Liver (tissue), 10 donors: ENCODE data around the gene AFF4. TPM values are rescaled to one million over a fixed set of nuclear protein-coding genes. Genes with fewer than 3 reads are reported as not detected.

Experiments used
- DNase-seq: peaks from one replicate; pipeline ENCODE4 v3.0.0-alpha.2; 2017; ENCODE audit warnings: low spot score
- H3K27ac ChIP-seq, 2 donors: one replicate each; pipeline ENCODE4 v1.7.0; 2013; ENCODE audit warnings: inconsistent platforms in 2 of 2, low read length in 2 of 2, control low read depth in 1 of 2, low read depth in 1 of 2, mild to moderate bottlenecking in 1 of 2
- H3K27me3 ChIP-seq, 4 donors: one replicate each; pipeline versions ENCODE4 v1.6.1 to v1.7.0; 2013; ENCODE audit warnings: low read length in 3 of 4, inconsistent platforms in 1 of 4, mild to moderate bottlenecking in 1 of 4, moderate library complexity in 1 of 4; ENCODE audit not compliant: control insufficient read depth in 4 of 4, insufficient read depth in 4 of 4
- H3K36me3 ChIP-seq, 4 donors: one replicate each; pipeline versions ENCODE4 v1.6.1 to v1.7.0; 2013; ENCODE audit warnings: low read length in 3 of 4, mild to moderate bottlenecking in 3 of 4, low read depth in 1 of 4, moderate library complexity in 1 of 4; ENCODE audit not compliant: control insufficient read depth in 4 of 4, insufficient read depth in 3 of 4
- H3K4me1 ChIP-seq, 4 donors: one replicate each; pipeline versions ENCODE4 v1.6.1 to v1.7.0; 2013; ENCODE audit warnings: low read length in 3 of 4, mild to moderate bottlenecking in 3 of 4, moderate library complexity in 1 of 4; ENCODE audit not compliant: control insufficient read depth in 4 of 4, insufficient read depth in 4 of 4
- H3K4me3 ChIP-seq, 3 donors: one replicate each; pipeline versions ENCODE4 v1.6.1 to v1.7.0; 2013; ENCODE audit warnings: low read length in 3 of 3, control low read depth in 1 of 3, low read depth in 1 of 3, mild to moderate bottlenecking in 1 of 3
- H3K9ac ChIP-seq, 2 donors: one replicate each; pipeline ENCODE4 v1.7.0; 2013; ENCODE audit warnings: low read length in 2 of 2, mild to moderate bottlenecking in 2 of 2, moderate library complexity in 2 of 2, control low read depth in 1 of 2, low read depth in 1 of 2
- H3K9me3 ChIP-seq, 4 donors: one replicate each; pipeline versions ENCODE4 v1.6.1 to v1.7.0; 2013; ENCODE audit warnings: low read length in 3 of 4; ENCODE audit not compliant: control insufficient read depth in 4 of 4
- ATF3 ChIP-seq: IDR thresholded peaks from 2 replicates; pipeline ENCODE4 v1.6.1; 2016; ENCODE audit warnings: antibody characterized with exemption
- EGR1 ChIP-seq, 2 donors: IDR thresholded peaks; 2 replicates each; pipeline ENCODE4 v1.6.1; 2016 to 2018; ENCODE audit warnings: antibody characterized with exemption in 2 of 2, low read depth in 2 of 2
- FOXA2 ChIP-seq: IDR thresholded peaks from 2 replicates; pipeline ENCODE4 v1.6.1; 2016; ENCODE audit warnings: antibody characterized with exemption
- GABPA ChIP-seq, 2 donors: IDR thresholded peaks in 1 of 2; conservative IDR thresholded peaks in 1 of 2; 2 replicates each; pipeline ENCODE4 v1.6.1; 2016; ENCODE audit warnings: antibody characterized with exemption in 2 of 2, mild to moderate bottlenecking in 1 of 2, moderate library complexity in 1 of 2
- HNF4A ChIP-seq, 2 donors: conservative IDR thresholded peaks; 2 replicates each; pipeline ENCODE4 v1.6.1; 2016; ENCODE audit warnings: antibody characterized with exemption in 2 of 2, mild to moderate bottlenecking in 2 of 2
- HNF4G ChIP-seq: IDR thresholded peaks from 2 replicates; pipeline ENCODE4 v1.6.1; 2016; ENCODE audit warnings: antibody characterized with exemption
- JUND ChIP-seq, 2 donors: IDR thresholded peaks; 2 replicates each; pipeline ENCODE4 v1.6.1; 2016; ENCODE audit warnings: antibody characterized with exemption in 2 of 2
- MAX ChIP-seq: IDR thresholded peaks from 2 replicates; pipeline ENCODE4 v1.6.1; 2016; ENCODE audit warnings: antibody characterized with exemption
- NR2F2 ChIP-seq: IDR thresholded peaks from 2 replicates; pipeline ENCODE4 v1.6.1; 2016; ENCODE audit warnings: antibody characterized with exemption
- RAD21 ChIP-seq, 2 donors: IDR thresholded peaks; 2 replicates each; pipeline ENCODE4 v1.6.1; 2016; ENCODE audit warnings: antibody characterized with exemption in 2 of 2, mild to moderate bottlenecking in 2 of 2
- REST ChIP-seq: IDR thresholded peaks from 2 replicates; pipeline ENCODE4 v1.6.1; 2016; ENCODE audit warnings: antibody characterized with exemption, mild to moderate bottlenecking
- RXRA ChIP-seq, 2 donors: IDR thresholded peaks; 2 replicates each; pipeline ENCODE4 v1.6.1; 2017 to 2018; ENCODE audit warnings: antibody characterized with exemption in 2 of 2, mild to moderate bottlenecking in 1 of 2
- SP1 ChIP-seq: IDR thresholded peaks from 2 replicates; pipeline ENCODE4 v1.6.1; 2018; ENCODE audit warnings: antibody characterized with exemption, mild to moderate bottlenecking
- ZBTB33 ChIP-seq: IDR thresholded peaks from 2 replicates; pipeline ENCODE4 v1.6.1; 2016; ENCODE audit warnings: antibody characterized with exemption
- WGBS: extraction: QIAGEN DNeasy Blood & Tissue Kit; methylation state at CpG from one replicate; pipeline ENCODE4 v1.1.7; 2013; 5-methylcytosine and 5-hydroxymethylcytosine counted together
- polyA plus RNA-seq, 2 donors: library from polyadenylated mRNA; stranded (reverse) in 1 of 2; unstranded in 1 of 2; fragments of 200-250 nt in 1 of 2; fragments of >200 nt in 1 of 2; fragmentation: Nextera tagmentation in 1 of 2; extraction: Ambion mirVana in 1 of 2; gene quantifications; one replicate each; pipeline versions ENCODE4 v1.2.1 to v1.2.3, GENCODE V29; 2013 to 2015
- small RNA-seq: library from RNA; depleted of rRNA; stranded (forward); fragments of <200 nt; gene quantifications from one replicate; pipeline ENCODE3, GENCODE V24; 2014
- total RNA-seq, 2 donors: library from RNA; depleted of rRNA; stranded (reverse); fragments of >200 nt; gene quantifications; one replicate each; pipeline ENCODE4 v1.2.3, GENCODE V29; 2014
- donor health status: healthy.
- donor health status: healthy.
- donor health status: healthy.
- donor health status: healthy.
- donor health status: healthy.

AFF4 gene
- total and polyA plus RNA-seq, 4 donors, result 5.5 to 19.1 (median 16.9) TPM

GRCh38 chr5:132825834-132826391 lies 137.5 kb downstream of the AFF4 start:
- DNase-seq, result no peak
- Histone ChIP-seq H3K9ac (no peak overlapping the region), H3K9me3 (no peaks in the 10 kb centered on the region), H3K36me3 (peaks cover 11 to 22% (median 18%) of the 10 kb centered on the region in 4 donors), H3K27me3 (no peaks in the 10 kb centered on the region), H3K27ac (peak overlapping the region in 1 of 2 donors; percentile 61), H3K4me1 (peaks cover 2 to 37% (median 26%) of the 10 kb centered on the region in 4 donors), H3K4me3 (peak overlapping the region in 1 of 3 donors; percentile 12)
- TF ChIP-seq EGR1 (IDR thresholded peaks at IDR 0.05; ENCODE audit: low read depth in 2 of 2) (no peak), ZBTB33 (no peak), NR2F2 (no peak), ATF3 (no peak), RXRA (IDR thresholded peaks at IDR 0.05) (no peak), RAD21 (IDR thresholded peaks at IDR 0.05) (no peak), REST (no peak), GABPA (IDR thresholded peaks at IDR 0.05 in 1 of 2, conservative IDR thresholded peaks at IDR 0.05 in 1 of 2) (no peak), HNF4G (no peak), JUND (IDR thresholded peaks at IDR 0.05) (no peak), HNF4A (conservative IDR thresholded peaks at IDR 0.05) (no peak), SP1 (no peak), MAX (no peak), FOXA2 (no peak)
- WGBS, result 70% methylated on average over 43 of the region's 43 CpGs

Small RNA genes within 50 kb of the gene (small RNA-seq; reads per million reads assigned to genes)
- gene AC113410.1 (not detected), gene ATP6V0E1P1 (not detected), gene RF00019 (not detected), gene RNA5SP192 (not detected)

Other genes with a start within 250 kb of the AFF4 start
- gene KIF3A, start 226.1 kb downstream of the AFF4 start, total RNA-seq, result 1 to 10 TPM in 1 of 2 donors, under 1 TPM in 1; 0.92 to 1.2 TPM
- gene KIF3A, start 226.1 kb downstream of the AFF4 start, polyA plus RNA-seq, result under 1 TPM; 0.58 to 0.79 TPM
- gene CCNI2, start 216.2 kb downstream of the AFF4 start, total RNA-seq, result under 1 TPM; 0.05 to 0.17 TPM
- gene CCNI2, start 216.2 kb downstream of the AFF4 start, polyA plus RNA-seq, result under 1 TPM; 0.02 to 0.57 TPM
- gene SEPTIN8, start 186.4 kb downstream of the AFF4 start, total RNA-seq, result 10 to 100 TPM; 11.8 to 16.5 TPM
- 1 to 10 TPM; 4.7 to 7.8 TPM for gene SEPTIN8, start 186.4 kb downstream of the AFF4 start, polyA plus RNA-seq
- gene SOWAHA, start 150.3 kb downstream of the AFF4 start, total RNA-seq, result 1 to 10 TPM; 1.6 to 1.9 TPM
- 1 to 10 TPM; 1.3 to 2.2 TPM for gene SOWAHA, start 150.3 kb downstream of the AFF4 start, polyA plus RNA-seq
- gene SHROOM1, start 133.0 kb downstream of the AFF4 start, total RNA-seq, result 10 to 100 TPM in 1 of 2 donors, 1 to 10 TPM in 1; 6.1 to 23.0 TPM
- 10 to 100 TPM; 13.7 to 28.5 TPM for gene SHROOM1, start 133.0 kb downstream of the AFF4 start, polyA plus RNA-seq
- gene GDF9, start 97.2 kb downstream of the AFF4 start, total RNA-seq, result under 1 TPM in 1 of 2 donors, not detected in 1; 0.08 TPM
- under 1 TPM; 0.08 to 0.10 TPM for gene GDF9, start 97.2 kb downstream of the AFF4 start, polyA plus RNA-seq
- 100 to 1,000 TPM in 1 of 2 donors, 10 to 100 TPM in 1; 62.5 to 103 TPM for gene UQCRQ, start 97.0 kb downstream of the AFF4 start, total RNA-seq
- gene UQCRQ, start 97.0 kb downstream of the AFF4 start, polyA plus RNA-seq, result 1,000 to 10,000 TPM in 1 of 2 donors, 100 to 1,000 TPM in 1; 548 to 2,326 TPM
- gene LEAP2, start 90.0 kb downstream of the AFF4 start, total RNA-seq, result 10 to 100 TPM; 12.0 to 56.7 TPM
- 100 to 1,000 TPM in 1 of 2 donors, 10 to 100 TPM in 1; 68.1 to 736 TPM for gene LEAP2, start 90.0 kb downstream of the AFF4 start, polyA plus RNA-seq
- 1 to 10 TPM; 5.1 to 8.5 TPM for gene ZCCHC10, start 62.9 kb upstream of the AFF4 start, total RNA-seq
- 10 to 100 TPM; 11.1 to 24.2 TPM for gene ZCCHC10, start 62.9 kb upstream of the AFF4 start, polyA plus RNA-seq
- gene HSPA4, start 88.4 kb upstream of the AFF4 start, total RNA-seq, result 10 to 100 TPM; 34.4 to 39.7 TPM
- 10 to 100 TPM; 22.1 to 29.5 TPM for gene HSPA4, start 88.4 kb upstream of the AFF4 start, polyA plus RNA-seq